ENCODE results near the gene PRPF6.
"Not testable (repeated sequence)": the region's sequence is repeated elsewhere in the genome, so short reads cannot be mapped to it uniquely, and the experiment has no call there.

The PRPF6 gene

DNA sequence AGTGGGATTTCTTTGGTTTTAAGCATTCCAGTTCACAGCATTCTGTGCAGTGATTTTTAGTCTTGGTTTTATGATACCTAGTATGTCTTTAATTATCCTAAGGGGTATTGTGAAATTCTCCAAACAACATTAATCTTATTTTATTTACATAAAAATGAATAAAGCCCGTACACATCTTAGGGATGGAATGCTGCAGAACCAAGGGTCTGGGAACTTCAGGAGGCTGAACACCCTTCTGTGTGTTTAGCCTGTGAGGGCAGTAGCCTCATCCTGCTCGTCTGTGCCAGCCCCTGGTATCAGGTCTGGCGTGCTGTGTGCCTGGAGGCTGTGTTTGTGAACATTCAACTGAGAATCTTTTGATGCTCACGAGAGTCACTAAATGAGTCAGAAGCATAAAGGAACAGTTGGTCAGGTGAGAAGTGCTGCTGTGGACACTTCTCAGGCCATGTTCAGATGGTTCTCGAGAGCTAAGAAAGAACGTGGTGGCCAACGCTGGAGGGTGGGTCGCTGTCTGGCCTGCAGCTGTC, 29.8 kb downstream of the PRPF6 start:
- Histone ChIP-seq H3K4me3 (ENCODE audit: severe bottlenecking) (no peak overlapping the region), H3K27ac (ENCODE audit: poor library complexity, severe bottlenecking) (no peak overlapping the region), H3K9me3 (ENCODE audit: severe bottlenecking) (peaks cover 4% of the 10 kb centered on the region), H3K36me3 (ENCODE audit: low read depth) (peaks cover 80% of the 10 kb centered on the region), H3K27me3 (ENCODE audit: insufficient read depth, poor library complexity, severe bottlenecking) (no peaks in the 10 kb centered on the region), H3K4me1 (ENCODE audit: insufficient read depth, poor library complexity, severe bottlenecking) (no peaks in the 10 kb centered on the region)
- no peak for DNase-seq (ENCODE audit: low spot score)
- TF ChIP-seq, protein P1, sequence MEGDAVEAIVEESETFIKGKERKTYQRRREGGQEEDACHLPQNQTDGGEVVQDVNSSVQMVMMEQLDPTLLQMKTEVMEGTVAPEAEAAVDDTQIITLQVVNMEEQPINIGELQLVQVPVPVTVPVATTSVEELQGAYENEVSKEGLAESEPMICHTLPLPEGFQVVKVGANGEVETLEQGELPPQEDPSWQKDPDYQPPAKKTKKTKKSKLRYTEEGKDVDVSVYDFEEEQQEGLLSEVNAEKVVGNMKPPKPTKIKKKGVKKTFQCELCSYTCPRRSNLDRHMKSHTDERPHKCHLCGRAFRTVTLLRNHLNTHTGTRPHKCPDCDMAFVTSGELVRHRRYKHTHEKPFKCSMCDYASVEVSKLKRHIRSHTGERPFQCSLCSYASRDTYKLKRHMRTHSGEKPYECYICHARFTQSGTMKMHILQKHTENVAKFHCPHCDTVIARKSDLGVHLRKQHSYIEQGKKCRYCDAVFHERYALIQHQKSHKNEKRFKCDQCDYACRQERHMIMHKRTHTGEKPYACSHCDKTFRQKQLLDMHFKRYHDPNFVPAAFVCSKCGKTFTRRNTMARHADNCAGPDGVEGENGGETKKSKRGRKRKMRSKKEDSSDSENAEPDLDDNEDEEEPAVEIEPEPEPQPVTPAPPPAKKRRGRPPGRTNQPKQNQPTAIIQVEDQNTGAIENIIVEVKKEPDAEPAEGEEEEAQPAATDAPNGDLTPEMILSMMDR (IDR thresholded peaks at IDR 0.05; ENCODE audit: poor library complexity, severe bottlenecking) = no peak
- 0 out of 3 replicates have a peak, but pooled peaks have one; percentile 26 for ATAC-seq (ENCODE audit: low read depth)

DNA sequence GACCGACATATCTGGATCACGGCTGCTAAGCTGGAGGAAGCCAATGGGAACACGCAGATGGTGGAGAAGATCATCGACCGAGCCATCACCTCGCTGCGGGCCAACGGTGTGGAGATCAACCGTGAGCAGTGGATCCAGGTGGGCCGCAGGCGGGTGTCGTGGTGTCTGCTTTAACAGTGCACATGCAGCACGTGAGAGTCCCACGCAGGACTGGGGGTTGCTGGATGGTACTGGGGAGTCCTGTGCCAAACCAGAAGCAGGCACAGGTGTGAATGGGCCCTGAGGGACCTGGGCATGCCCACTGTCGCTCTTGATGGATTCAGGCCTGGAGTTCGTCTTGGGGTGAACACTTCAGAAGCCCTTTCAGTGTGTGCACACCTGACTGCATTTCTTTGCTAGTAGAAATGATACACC, 30.4 kb downstream of the PRPF6 start:
- no peak overlapping the region for H3K27ac ChIP-seq (ENCODE audit: poor library complexity, severe bottlenecking)
- no peak overlapping the region for H3K4me3 ChIP-seq (ENCODE audit: severe bottlenecking)
- H3K4me1 ChIP-seq (ENCODE audit: insufficient read depth, poor library complexity, severe bottlenecking) = no peaks in the 10 kb centered on the region
- TF ChIP-seq, protein P1 (IDR thresholded peaks at IDR 0.05; ENCODE audit: poor library complexity, severe bottlenecking) = no peak
- peaks cover 82% of the 10 kb centered on the region for H3K36me3 ChIP-seq (ENCODE audit: low read depth)
- DNase-seq (ENCODE audit: low spot score) = no peak
- no peak for ATAC-seq (ENCODE audit: low read depth)
- no peaks in the 10 kb centered on the region for H3K27me3 ChIP-seq (ENCODE audit: insufficient read depth, poor library complexity, severe bottlenecking)
- peaks cover 4% of the 10 kb centered on the region for H3K9me3 ChIP-seq (ENCODE audit: severe bottlenecking)

DNA sequence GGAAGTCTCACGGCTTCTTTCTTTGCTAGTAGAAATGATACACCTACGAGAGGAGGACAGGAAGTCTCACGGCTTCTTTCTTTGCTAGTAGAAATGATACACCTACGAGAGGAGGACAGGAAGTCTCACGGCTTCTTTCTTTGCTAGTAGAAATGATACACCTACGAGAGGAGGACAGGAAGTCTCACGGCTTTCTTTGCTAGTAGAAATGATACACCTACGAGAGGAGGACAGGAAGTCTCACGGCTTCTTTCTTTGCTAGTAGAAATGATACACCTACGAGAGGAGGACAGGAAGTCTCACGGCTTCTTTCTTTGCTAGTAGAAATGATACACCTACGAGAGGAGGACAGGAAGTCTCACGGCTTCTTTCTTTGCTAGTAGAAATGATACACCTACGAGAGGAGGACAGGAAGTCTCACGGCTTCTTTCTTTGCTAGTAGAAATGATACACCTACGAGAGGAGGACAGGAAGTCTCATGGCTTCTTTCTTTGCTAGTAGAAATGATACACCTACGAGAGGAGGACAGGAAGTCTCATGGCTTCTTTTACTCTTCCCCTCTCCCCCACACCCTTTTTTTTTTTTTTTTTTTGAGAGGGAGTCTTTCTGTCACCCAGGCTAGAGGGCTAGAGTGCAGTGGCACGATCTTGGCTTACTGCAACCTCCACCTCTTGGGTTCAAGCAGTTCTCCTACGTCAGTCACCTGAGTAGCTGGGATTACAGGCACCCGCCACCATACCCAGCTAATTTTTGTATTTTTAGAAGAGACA, 31.6 kb downstream of the PRPF6 start:
- H3K36me3 ChIP-seq (ENCODE audit: low read depth) = peaks cover 83% of the 10 kb centered on the region
- not testable (repeated sequence) for H3K9me3 ChIP-seq (ENCODE audit: severe bottlenecking); H3K27me3 ChIP-seq (ENCODE audit: insufficient read depth, poor library complexity, severe bottlenecking); H3K4me1 ChIP-seq (ENCODE audit: insufficient read depth, poor library complexity, severe bottlenecking); ATAC-seq (ENCODE audit: low read depth); H3K4me3 ChIP-seq (ENCODE audit: severe bottlenecking); DNase-seq (ENCODE audit: low spot score); H3K27ac ChIP-seq (ENCODE audit: poor library complexity, severe bottlenecking)

DNA sequence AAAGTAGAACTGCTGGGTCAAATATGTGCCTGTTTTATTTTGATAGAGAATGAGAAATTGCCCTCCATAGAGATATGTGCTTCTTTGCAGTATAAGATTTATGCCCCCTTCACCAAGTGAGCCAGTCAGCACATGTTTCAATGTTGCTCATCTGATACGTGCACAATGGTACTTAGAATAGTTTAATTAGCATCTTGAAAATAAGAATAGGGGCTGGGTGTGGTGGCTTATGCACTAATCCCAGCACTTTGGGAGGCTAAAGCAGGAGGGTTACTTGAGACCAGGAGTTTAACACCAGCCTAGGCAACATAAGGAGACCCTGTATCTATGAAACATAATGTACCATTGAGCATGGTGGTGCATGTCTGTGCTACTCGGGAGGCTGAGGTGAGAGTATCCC, 34.7 kb downstream of the PRPF6 start:
- Histone ChIP-seq H3K36me3 (ENCODE audit: low read depth) (peaks cover 83% of the 10 kb centered on the region), H3K4me3 (ENCODE audit: severe bottlenecking) (no peak overlapping the region), H3K9me3 (ENCODE audit: severe bottlenecking) (no peaks in the 10 kb centered on the region), H3K4me1 (ENCODE audit: insufficient read depth, poor library complexity, severe bottlenecking) (no peaks in the 10 kb centered on the region), H3K27me3 (ENCODE audit: insufficient read depth, poor library complexity, severe bottlenecking) (no peaks in the 10 kb centered on the region), H3K27ac (ENCODE audit: poor library complexity, severe bottlenecking) (no peak overlapping the region)
- ATAC-seq (ENCODE audit: low read depth) = no peak
- TF ChIP-seq, protein P1 (IDR thresholded peaks at IDR 0.05; ENCODE audit: poor library complexity, severe bottlenecking) = no peak
- no peak for DNase-seq (ENCODE audit: low spot score)

DNA sequence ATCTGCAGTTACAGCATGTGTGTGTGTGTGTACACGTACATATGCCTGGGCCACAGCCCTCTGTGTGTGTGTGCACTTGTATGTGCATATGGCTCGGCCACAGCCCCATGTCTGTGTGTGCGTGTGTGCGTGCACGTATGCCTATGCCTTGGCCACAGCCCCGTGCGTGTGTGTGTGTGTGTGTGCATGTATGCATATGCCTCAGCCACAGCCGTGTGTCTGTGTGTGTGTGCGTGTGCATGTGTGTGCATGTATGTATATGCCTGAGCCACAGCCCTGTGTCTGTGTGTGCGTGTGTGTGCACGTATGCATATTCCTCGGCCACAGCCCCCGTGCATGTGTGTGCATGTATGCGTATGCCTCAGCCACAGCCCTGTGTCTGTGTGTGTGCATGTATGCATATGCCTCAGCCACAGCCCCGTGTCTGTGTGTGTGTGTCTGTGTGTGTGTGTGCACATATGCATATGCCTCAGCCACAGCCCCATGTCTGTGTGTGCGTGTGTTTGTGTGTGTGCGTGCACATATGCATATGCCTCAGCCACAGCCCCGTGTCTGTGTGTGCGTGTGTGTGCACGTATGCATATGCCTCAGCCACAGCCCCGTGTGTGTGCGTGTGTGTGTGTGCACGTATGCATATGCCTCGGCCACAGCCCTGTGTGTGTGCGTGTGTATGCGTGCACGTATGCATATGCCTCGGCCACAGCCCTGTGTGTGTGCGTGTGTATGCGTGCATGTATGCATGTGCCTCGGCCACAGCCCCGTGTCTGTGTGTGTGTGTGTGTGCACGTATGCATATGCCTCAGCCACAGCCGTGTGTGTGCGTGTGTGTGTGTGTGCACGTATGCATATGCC, 40.4 kb downstream of the PRPF6 start:
- no peaks in the 10 kb centered on the region for H3K4me1 ChIP-seq (ENCODE audit: insufficient read depth, poor library complexity, severe bottlenecking)
- ATAC-seq (ENCODE audit: low read depth) (no peak), DNase-seq (ENCODE audit: low spot score) (no peak)
- H3K4me3 ChIP-seq (ENCODE audit: severe bottlenecking) = no peak overlapping the region
- TF ChIP-seq, protein P1 (IDR thresholded peaks at IDR 0.05; ENCODE audit: poor library complexity, severe bottlenecking) = no peak
- no peaks in the 10 kb centered on the region for H3K9me3 ChIP-seq (ENCODE audit: severe bottlenecking)
- H3K36me3 ChIP-seq (ENCODE audit: low read depth) = peaks cover 91% of the 10 kb centered on the region
- no peaks in the 10 kb centered on the region for H3K27me3 ChIP-seq (ENCODE audit: insufficient read depth, poor library complexity, severe bottlenecking)
- H3K27ac ChIP-seq (ENCODE audit: poor library complexity, severe bottlenecking) = no peak overlapping the region
